Activated CD4-positive, alpha-beta T cell treated with anti-CD3 and anti-CD28 coated beads, Interleukin-2, amount 50 U/mL, for 48 hours (primary cell): ENCODE measurements around the gene GUCY1A1.

ENCODE experiments used
- DNase-seq, 2 experiments: peaks; one replicate each; pipeline ENCODE4 v3.0.0-alpha.2; 2020

The GUCY1A1 gene

DNA sequence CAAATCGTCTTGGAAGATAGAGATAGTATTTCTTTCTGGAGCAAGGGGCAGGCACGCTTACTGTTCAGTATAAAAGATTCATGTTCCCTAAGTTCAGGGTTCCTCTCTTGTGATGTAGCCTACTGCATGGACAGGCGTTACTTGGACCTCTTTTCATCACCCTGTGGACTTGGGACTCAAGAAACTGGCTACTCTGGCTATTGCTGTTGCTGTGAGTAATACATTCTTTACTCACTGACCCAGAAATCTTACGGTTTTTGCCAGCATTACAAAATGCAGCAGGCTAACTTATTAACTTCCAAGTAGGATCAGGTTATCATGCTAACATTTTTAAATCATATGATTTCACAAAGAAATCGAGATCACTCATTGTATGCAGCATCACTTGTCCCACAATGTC, 79.3 kb downstream of the GUCY1A1 start:
- no peak for DNase-seq

DNA sequence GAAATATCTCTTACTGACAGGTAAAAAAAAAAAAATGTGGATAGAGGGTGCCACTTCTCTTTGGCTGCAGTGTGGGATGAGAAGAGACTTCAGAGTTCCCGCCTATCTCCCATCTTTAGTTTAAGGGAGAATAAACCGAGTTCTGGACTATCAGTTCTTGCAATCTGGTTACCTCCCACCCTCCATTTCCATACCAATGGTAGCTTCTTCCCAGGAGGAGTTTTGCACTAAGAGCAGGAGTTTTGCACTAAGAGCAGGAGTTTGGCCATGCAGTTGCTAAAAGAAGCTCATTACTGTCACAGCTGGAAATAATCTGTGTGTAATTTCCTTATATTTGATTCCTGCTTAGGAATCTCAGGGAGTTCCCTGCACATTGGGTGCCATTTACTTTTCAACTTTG, 81.4 kb downstream of the GUCY1A1 start:
- DNase-seq, result no peak

DNA sequence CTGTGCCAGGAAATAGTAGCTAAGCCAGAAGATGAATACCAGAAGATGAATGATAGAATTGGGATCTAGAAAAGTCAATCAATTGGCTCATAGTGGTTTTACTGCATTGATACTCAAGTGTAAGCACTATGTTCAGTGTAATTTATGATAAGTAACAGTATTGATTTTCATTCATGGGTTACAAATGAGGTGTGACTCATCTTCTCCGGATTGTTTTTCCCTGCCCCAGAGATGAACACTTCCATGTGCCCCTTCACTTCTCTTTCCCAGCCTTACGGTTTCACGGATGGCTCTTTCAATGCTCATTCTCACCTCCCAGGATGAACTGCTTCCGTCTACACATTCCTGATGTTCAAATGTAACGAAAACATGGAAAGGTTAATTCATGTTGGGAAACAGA, 82.4 kb downstream of the GUCY1A1 start:
- no peak for DNase-seq

DNA sequence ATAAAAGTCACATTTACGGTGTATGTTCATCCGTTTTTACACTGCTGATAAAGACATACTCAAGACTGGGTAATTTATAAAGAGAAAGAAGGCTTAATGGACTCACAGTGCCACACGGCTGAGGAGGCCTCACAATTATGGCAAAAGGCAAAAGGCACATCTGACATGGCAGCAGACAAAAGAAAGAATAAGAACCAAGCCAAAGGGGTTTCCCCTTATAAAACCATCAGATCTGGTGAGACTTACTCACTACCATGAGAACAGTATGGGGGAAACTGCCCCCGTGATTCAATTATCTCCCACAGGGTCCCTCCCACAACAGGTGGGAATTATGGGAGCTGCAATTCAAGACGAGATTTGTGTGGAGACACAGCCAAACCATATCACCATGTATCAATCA, 84.9 kb downstream of the GUCY1A1 start:
- no peak for DNase-seq

DNA sequence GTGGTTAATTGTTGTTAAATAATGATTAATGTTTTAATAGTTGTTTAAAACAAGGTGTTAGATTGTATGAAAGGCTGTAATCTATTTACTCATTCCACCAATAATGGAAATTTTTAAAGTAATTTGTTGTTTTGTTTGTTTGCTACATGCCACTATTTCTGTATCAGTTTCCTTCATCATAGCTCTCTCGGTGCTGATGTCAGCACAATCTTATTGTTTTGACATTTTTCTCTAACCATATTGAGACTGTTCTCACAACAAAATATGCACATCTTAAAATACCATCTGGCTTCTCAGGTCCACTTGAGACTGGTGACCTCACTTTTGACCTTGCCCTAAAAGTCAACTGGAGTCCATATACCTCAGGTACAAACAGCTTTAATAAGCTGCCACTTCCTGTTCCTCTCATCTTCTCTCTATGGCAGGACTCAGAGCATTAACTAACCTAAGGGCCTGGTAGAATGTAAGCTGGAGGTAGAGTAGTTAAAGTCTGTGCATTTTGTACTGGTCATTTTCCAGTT, 91.2 kb downstream of the GUCY1A1 start:
- no peak for DNase-seq

DNA sequence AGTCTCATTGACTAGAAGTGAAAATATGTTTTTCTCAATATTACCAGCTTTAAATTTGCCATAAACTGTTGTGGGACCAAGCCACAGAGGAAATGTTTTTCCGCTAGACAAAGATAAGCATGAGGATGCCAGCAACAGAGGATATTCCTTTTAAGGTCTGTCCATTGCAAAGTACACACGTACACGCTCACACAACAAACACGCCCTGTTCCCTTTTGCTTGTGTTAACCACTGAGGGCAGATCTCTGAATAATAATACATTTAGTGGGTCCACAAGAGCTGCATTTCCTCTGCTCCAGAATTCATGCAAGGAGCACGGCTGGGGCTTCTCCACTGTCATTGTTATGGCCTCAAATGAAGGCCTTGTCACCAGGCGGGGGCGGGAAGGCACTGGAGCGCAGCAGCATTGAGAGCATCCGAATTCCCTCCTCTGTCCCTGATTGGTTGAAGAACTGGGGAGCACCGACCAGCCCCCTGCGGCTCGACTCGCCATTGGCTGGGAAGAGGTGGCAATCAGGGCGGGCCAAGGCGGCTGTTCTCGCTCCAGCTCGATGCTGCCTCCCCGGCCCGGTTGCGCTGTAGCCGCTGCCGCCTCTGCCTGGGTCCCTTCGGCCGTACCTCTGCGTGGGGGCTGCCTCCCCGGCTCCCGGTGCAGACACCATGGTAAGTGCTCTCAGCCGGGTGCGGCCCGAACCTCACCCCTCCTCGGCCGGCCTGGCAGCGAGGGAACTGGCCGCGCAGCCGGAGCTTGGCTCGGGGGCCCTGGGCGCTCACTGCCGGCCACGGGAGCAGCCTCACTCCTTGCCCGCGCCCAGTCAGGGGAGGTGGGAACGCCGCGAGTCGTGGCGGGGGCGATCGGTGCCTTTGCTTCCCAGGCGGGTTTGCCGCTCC, 92.1 kb downstream of the GUCY1A1 start, which contains the start of gene GUCY1B1:
Gene GUCY1B1 (plus strand): TSS at position 541 of the 891 bp plus-strand sequence. CDS start 120 bp downstream, at position 661.
- peak; percentile 60 to 65 for DNase-seq

DNA sequence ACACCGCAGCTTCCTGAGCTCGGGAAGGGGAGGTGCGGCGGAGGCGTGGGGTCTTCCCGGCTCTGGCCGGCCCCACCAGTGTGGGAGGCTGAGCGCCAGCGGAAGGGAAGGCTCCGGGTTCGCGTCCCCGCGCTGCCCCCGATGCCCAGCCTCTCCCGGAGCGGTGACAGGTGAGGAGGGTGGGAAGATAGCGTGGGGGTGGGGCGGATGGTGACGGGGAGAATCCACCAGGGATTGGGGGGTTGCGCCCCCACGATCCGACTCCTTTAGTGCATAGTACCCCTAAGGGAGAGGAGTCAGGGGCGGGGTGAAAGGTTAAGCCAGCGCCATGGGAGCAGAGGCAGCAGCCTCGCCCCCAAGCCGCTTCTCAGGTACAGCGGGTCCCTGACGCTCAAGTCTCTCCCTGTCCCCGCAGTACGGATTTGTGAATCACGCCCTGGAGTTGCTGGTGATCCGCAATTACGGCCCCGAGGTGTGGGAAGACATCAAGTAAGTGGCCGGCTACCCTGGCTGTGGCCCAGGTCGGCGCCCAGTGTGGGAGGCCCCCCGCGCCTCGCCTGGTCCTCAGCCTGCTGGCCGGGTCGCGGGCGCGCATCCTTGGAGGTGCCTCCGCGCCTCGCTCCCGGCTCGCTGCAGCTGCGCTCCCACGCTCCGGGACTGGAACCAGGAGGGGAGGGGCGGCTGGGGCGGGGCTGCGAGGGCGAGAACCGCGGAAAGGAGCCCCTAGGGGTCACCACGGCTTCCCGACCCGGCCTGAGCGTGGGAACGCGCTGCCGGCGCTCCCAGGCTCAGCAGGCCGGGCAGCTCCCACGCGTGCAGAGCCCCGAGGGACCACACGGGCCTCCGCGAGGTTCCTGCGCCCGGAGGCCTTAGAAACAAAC, 93.0 kb downstream of the GUCY1A1 start:
- DNase-seq, result peak; percentile 1 to 3

DNA sequence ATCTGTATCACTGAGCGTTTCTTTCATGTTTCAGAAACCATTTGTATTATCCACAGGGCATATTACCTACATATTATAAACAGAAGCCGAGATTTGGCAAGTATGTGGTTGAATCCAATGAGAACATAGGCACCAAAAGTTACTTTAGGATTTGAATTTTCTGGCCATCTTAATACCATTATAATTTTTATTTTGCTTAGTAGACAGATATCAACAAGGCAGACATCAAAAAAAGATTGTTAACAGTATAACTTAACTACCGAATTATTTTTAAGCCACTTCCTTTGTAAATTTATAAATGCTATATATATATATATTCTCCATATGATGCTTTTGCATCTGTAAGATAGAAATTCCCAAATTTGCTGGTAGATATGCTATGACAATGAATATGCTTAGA, 94.4 kb downstream of the GUCY1A1 start:
- no peak for DNase-seq

DNA sequence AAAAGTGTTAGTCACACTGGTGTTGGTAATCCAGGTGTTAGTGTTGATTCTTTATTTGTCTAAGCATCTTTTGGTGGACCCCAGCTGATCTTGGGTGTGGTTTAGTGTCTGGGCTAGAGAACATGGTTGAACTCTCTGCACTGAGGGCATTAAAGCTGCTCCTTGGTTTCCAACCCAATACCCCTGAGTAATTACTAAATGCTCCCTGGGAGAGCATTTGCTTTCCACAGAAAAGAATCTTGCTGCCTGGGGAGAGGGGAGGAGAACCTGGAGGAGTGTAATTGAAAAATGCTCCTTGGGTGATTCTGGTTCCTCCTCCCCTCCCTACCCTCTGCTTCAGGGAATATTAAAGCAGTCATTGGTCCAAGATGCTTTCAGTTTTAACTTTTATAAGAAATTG, 95.3 kb downstream of the GUCY1A1 start:
- DNase-seq, result no peak

DNA sequence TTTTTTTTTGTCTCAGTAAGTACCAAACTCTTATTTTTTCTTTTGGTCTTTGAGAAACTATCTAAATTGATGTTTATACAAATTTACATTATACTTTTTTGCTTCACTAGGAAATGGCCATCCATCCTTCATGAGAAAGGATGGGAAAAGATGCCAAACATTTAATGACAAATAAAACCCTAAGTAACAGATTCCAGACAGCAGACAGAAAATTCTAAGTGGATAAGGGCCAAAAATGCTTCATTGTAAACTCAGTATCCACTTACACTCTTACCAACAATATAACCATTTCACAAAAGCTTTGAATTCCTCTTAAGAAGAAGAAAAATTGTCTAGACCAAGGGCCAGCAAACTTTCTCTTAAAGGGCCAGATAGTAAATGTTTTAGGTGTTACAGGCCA, 95.7 kb downstream of the GUCY1A1 start:
- no peak for DNase-seq

DNA sequence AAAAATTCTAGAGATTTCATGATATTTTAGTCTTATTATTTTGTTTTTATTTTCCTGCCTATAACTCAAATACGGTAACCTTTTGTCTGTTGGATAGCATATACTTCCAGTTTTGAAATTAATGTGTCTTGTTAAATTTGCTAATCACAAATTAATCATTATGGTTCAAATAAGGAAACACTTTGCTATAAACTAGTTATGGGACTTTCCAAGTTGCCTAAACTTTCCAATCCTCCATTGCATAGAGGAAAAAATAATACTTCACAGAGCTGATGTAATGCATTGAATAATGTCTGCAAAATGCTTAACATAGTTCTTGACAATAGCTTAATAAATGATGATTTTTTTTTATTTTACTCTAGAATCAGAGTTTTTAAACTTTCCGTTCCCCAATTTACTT, 96.9 kb downstream of the GUCY1A1 start:
- no peak for DNase-seq

DNA sequence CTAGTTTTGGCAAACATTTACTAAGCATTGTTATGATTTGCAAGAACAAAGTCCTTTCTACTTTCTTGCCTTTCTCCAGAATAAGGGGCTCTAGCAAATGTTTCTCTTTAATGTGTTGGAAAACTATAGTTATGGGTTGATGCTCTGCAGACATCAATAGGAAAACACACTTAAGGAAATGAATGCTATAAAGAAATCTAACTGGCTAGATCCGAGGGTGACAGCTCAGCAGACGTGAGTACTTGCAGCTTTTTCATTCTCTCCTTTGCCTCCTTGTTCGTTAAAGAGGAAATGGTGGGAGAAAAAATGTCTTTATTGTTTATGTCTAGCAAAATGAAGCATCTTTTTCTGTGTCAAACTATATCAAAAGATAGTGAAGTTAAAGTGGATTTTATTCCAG, 98.5 kb downstream of the GUCY1A1 start:
- no peak for DNase-seq

DNA sequence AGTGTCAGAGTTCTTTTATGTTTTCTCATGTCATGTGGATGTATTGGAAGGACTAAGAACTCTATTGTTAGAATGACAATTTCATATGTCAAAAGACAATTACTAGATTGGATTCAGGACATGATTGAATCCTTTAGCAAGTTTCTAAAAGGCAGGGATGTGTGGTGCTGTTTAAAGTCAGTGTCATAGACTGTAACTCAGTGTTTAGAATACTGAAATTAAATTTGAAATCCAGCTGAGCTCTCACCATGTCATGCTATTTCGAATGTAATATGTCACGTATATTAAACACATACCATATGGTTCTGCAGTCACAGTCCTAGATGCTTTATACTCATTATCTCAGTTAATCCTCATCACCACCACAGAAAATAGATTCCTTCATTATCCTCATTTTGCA, 100.0 kb downstream of the GUCY1A1 start:
- DNase-seq, result no peak

DNA sequence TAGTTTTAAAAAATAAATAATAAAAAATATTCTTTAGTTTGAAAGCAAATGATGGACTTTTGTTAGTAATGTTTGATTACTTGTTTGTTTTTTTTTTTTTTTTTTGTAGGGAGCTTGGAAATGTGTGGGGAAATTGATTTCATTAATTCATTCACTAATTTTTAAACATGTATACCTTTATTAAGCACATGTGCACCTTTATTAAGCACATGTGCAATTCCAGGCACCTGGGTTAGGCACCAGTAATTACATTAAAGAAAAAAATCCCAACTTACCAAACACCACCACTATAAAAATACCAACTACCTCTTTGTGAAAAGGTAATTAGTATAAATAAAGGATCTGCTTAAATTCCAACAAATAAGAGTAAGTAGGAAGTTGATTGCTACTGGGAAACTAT, 101.7 kb downstream of the GUCY1A1 start:
- DNase-seq, result no peak

DNA sequence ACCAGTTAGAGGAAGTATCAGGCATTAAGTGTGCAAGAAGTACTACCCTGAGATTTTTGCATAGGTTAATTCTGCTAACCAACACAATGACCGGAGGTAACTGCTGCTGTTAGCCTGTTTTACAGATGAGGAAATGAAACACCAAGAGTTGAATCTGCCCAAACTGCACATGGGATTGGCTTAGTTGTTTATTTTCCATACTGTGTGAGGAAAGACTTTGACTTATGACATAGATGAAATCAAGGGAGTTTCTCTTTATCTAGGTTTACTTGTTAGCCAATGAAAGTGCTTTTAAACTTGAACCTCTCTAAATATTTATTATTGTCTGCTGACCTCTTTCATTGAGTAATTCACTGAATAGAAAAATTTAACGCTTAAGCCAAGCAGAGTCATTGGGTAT, 102.4 kb downstream of the GUCY1A1 start:
- DNase-seq, result no peak

DNA sequence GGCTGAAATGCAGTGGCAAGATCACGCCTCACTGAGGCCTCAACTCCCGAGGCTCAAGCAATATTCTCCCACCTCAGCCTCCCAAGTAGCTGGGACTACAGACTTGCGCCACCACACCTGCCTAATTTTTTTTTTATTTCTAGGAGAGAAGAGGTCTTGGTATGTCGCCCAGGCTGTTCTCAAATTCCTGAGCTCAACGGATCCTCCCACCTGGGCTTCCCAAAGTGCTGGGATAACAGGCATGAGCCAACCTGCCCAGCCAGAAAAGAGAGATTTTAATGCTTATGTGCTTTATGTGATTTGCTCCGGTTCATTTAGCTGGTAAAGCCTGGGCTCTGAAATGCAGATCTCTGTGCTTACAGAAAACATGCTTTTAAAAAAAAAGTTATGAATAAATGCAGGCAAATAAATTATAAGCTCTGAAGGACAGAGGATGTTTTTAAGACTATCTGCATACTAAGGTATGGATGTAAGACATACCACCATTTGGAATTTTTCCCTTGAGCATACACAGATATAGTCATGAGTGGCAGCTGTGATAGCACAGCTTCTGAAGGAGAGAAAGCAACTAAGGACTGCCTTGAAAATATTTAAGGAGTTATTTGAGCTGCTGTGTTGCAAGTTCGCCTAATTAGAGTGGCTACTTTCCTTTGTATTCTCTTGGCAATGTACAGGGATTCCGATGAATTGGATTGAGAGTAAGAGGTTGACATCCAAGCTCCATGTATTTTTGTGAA, 106.0 kb downstream of the GUCY1A1 start:
- DNase-seq, result no peak

DNA sequence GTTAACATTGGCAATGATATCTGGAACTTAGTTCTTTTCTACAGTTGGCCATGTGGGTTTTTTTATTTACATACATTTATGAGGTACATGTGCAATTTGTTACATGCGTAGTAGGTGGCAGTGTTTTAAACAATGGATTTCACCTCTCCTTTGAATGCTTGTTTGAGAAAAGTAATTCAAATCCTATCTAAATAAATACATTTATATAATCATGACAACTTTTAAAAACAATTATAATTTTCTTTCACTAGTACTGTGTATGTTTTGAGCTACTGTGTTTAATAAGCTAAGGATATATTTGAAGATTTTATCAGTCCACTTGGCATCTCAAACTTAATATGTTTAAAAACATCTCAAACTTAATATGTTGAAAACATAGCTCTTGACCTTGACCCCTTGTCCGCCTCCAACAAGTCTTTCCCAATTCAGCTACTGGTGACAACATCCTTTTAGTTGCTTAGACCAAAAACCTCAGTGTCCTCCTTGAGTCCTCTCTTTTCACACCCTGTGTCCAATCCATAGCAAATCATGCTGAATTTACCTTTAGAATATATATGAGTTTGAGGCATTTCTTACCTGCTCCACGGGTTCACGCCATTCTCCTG, 106.7 kb downstream of the GUCY1A1 start:
- no peak for DNase-seq

DNA sequence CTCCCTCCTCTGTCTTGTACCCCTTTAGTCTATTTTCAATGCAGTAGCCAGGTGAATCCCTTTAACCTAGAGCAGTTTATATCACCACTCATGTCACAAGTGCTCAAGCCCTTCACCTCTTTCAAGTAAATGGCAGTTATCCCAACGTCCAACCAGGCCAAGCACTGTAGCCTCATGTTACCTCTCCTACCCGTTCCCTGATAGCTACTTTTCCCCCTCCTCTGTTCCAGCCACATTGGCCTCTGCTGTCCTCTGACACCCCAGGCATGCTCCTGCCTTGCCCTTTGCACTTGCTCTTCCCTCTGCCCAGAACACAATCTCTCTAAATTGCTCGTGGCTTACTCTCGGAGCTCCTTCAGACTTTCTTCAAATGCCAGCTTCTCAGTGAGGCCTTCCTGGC, 107.4 kb downstream of the GUCY1A1 start:
- DNase-seq, result no peak

DNA sequence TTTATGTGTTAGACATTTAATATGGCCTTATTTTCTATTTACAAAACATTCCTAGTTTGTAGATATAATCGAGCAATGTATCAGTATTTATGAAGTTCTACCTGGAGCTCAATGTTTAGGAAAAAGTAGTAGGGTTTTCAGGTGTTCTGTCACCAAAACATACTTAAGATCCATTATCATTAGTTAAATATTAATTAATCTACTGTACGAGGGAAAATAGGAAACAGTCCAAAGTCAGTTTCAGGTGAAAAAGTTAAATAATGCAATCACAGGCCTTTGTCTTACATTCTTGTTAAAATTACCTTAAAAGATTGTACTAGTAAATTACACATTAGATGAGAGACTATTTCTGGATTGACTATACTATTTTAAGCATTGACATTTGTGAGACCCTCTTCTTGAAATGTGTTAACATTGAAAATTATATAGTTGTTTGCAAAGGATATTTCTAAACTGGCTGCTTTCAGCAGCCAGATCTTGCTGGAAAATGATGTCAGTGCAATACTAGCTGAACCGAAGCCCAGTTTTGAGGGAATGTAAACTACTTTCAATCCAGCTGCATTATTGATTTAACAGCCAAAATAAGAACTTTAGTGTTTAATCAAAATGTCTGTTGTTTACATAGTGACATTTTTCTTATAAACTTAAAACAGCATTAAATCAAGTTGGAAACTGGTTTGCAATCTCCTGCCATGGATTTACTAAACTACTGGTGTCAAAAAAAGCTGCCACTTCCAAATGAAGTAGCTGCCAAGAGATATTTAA, 111.5 kb downstream of the GUCY1A1 start:
- DNase-seq, result no peak

DNA sequence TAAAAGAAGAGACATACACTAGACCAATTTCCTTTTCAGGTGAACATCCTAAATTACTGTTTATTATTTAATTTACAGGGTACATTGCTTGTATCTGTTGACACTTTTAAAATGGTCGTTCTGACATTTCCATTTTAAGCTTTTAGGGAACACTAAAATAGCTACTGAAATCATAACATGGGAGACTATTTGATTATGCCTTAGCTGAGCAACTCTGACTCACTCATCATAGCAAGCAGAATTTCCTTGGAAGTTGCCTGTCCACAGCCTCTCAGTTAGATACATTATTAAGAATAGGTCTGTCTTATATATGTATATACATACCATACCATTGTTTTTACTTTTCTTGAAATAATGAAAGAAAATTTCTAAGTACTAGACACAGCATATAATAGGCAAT, 114.1 kb downstream of the GUCY1A1 start:
- no peak for DNase-seq

DNA sequence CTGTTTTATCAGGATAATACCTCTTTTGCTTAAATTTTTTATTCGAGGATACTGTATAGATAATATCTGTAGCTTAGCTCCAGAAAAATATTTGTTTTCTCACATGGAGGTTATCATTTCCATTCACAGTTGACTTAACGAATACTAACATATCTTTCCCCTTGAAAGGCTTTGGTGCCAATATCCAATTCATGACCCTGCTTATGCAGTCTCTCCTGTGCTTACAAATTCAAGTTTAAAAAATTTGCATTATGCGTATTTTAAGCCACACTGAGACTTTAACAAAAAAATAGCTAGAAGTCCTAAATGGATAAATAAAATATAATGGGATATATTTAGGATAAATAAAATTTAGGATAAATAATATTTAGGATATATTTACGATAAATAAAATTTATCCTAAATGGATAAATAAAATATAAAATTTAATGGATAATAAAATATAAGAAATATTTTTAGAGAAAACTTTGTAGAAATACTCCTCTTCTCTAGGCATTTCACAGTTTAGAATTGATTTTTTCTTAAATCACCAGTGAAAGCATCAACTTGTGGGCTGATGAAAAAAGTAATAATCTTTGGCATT, 114.7 kb downstream of the GUCY1A1 start:
- DNase-seq, result no peak
